ENCODE data around the gene OGFOD3.

- TF ChIP-seq CTCF (IDR thresholded peaks at IDR 0.05) (peak in 1 of 5 experiments; percentile 17), POLR2A (IDR thresholded peaks at IDR 0.05) (no peak), EP300 (IDR thresholded peaks at IDR 0.05; ENCODE audit: low read depth) (no peak), POLR2AphosphoS5 (IDR thresholded peaks at IDR 0.05) (no peak)
Measured at GRCh38 chr17:82416771-82417170, 1.6 kb downstream of the OGFOD3 start.

All from transverse colon (tissue), 4 donors.